Caki2 (cell line): ENCODE data around the gene CCL11. TPM values are rescaled to one million over a fixed set of nuclear protein-coding genes. Genes with fewer than 3 reads are reported as not detected.
A peak's percentile ranks its signal among the peaks of the same experiment; 100 is the strongest.

Source experiments
- DNase-seq: peaks from one replicate; pipeline ENCODE4 v3.0.0-alpha.2; 2015; ENCODE audit warnings: low read depth
- in situ Hi-C: cut with HindIII; loops from 2 replicates; pipeline ENCODE4 v1.10.0; 2016; ENCODE audit warnings: low sequenced_read_pairs, low pct_unique_long_range_greater_than_20kb, mixed read lengths
- total RNA-seq: library from RNA; depleted of rRNA; stranded (reverse); fragments of >200 nt; shearing (Covaris generic); gene quantifications from 2 replicates; pipeline ENCODE4 v1.2.3, GENCODE V29; 2014; ENCODE audit warnings: low replicate concordance

The CCL11 gene
- total RNA-seq, 1 experiment from 2014 or later: not detected

DNA sequence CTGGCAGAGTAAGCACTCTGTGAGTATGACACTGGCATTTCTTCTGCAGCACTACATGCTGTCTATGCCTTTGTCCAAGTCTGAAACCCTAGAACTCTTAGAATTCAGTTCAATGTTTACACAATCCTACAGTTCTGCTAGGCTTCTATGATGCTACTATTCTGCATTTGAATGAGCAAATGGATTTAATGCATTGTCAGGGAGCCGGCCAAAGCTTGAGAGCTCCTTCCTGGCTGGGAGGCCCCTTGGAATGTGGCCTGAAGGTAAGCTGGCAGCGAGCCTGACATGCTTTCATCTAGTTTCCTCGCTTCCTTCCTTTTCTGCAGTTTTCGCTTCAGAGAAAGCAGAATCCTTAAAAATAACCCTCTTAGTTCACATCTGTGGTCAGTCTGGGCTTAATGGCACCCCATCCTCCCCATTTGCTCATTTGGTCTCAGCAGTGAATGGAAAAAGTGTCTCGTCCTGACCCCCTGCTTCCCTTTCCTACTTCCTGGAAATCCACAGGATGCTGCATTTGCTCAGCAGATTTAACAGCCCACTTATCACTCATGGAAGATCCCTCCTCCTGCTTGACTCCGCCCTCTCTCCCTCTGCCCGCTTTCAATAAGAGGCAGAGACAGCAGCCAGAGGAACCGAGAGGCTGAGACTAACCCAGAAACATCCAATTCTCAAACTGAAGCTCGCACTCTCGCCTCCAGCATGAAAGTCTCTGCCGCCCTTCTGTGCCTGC lies 30.7 kb upstream of the CCL11 start, which contains the start of gene CCL2:
Gene CCL2 (plus strand): TSS at position 635 of the 730 bp plus-strand sequence. CDS start 65 bp downstream, at position 700.
- peak; percentile 74 for DNase-seq
- in situ Hi-C loops: no loop called here

DNA sequence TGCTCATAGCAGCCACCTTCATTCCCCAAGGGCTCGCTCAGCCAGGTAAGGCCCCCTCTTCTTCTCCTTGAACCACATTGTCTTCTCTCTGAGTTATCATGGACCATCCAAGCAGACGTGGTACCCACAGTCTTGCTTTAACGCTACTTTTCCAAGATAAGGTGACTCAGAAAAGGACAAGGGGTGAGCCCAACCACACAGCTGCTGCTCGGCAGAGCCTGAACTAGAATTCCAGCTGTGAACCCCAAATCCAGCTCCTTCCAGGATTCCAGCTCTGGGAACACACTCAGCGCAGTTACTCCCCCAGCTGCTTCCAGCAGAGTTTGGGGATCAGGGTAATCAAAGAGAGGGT lies 30.2 kb upstream of the CCL11 start:
- in situ Hi-C loops: no loop called here
- no peak for DNase-seq

DNA sequence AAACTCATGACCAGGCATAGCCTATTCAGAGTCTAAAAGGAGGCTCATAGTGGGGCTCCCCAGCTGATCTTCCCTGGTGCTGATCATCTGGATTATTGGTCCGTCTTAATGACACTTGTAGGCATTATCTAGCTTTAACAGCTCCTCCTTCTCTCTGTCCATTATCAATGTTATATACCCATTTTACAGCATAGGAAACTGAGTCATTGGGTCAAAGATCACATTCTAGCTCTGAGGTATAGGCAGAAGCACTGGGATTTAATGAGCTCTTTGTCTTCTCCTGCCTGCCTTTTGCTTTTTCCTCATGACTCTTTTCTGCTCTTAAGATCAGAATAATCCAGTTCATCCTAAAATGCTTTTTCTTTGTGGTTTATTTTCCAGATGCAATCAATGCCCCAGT lies 29.7 kb upstream of the CCL11 start:
- DNase-seq: no peak
- in situ Hi-C loops: no loop called here

DNA sequence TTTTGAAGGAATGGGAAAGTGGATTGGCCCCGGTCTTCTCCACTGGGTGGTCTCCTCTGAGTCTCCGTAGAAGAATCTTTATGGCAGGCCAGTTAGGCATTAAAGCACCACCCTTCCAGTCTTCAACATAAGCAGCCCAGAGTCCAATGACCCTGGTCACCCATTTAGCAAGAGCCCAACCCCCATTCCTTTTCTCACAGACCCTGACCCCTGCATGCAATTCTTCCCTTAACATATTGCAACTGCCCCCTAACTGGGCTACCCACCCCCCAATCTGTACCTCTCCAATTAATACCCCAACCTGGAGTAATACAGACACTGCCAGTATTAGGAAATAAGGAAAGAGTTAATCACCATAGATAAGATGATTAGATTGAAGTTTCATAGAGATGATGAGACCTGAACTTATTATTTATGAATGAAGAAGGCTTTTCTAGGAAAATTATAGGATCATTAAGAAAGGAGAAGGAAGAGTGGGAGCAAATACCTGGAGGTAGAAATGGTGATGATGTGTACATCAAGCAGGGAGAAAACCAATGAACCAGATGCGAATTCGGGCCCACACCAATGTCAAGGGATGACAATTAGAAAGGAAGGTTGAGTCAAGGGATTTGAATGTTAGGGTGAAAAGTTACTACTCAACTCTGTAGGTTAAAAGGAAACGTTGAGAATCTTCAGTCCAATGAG lies 28.1 kb upstream of the CCL11 start:
- no peak for DNase-seq

DNA sequence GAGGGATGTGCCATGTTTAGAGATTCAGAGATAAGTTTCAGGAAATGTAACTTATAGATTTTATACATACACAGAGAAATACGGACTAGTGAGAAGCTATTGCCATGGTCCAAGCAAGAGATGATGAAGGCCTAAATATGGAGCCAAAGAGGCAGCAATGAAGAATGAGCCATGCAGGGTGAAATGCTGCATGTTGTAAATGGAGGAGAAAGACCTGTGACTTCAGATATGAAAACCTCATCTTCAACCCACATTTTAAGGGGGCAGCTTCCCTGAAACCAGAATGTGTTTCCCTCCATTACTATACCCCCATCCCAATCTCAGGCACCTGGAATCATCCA lies 27.6 kb upstream of the CCL11 start:
- in situ Hi-C loops: no loop called here

More for the DNA sequence above, 28.1 kb upstream of the CCL11 start:
- in situ Hi-C loops: no loop called here

DNA sequence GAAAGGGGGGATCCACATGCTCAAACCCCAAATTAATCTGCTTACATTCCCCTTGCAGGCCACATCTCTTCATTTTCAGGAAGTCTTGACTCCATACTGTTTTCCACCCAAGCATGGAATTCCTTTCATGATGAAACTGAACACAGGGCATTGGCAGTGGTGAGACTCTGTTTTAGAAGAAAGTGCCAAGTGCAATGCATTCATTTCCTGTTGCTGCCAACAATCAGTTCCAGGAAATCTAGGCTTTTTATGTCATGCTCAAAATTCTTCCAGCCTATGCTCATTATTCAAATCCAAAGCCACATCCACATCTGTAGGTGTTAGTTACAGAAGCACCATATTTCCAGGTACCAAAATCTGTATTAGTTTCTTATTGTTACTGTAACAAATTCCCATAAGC lies 26.4 kb upstream of the CCL11 start:
- no peak for DNase-seq
- in situ Hi-C loops: no loop called here

More for the DNA sequence above, 27.6 kb upstream of the CCL11 start:
- no peak for DNase-seq

DNA sequence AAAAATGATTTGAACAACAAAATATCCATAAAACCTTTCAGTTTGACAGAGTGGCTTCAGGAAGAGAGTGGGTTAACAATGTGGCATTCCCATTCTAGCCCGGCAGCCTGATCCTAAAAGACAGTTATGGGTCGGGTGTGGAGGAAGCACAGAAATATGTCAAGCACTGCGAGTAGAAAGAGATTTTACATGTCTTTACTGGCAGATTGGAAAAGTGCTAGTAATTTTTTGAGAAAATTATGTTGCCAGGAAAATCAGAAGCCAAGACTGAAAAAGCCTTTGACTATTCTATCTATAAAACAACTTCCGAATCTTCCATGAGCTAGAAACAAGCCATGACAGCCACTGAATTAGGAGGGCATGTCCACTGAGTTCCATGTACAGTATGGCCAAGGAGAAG lies 24.7 kb upstream of the CCL11 start:
- DNase-seq: no peak
- in situ Hi-C loops: no loop called here

DNA sequence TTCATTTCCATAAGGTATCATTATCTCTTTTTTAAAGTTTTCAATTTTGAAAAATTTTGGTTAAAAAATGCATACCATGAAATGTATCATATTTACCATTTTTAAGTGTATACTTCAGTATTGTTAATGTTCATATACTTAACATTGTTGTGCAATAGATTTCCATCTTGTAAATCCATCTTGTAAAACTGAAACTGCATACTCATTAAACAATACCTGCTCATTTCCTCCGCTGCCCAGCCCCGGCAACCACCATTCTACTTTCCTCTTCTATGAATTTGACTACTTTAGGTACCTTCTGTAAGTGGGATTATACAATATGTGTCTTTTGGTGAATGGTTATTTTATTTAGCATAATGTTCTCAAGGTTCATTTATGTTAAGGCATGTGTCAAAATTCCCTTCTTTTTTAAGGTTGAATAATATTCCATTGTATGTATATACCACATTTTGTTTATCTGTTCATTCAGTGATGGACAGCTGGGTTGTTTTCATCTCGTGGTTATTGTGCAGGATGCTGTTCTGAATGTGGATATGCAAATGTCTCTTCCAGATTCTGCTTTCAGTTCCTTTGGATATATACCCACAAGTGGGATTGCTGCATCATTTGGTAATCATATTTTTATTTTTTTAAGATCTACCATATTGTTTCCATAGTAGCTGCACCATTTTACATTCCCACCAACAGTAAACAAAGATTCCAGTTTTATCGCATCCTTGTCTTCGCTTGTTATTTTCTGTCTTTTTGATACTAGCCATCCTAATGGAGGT lies 23.8 kb upstream of the CCL11 start:
- DNase-seq: no peak
- in situ Hi-C loops: no loop called here

DNA sequence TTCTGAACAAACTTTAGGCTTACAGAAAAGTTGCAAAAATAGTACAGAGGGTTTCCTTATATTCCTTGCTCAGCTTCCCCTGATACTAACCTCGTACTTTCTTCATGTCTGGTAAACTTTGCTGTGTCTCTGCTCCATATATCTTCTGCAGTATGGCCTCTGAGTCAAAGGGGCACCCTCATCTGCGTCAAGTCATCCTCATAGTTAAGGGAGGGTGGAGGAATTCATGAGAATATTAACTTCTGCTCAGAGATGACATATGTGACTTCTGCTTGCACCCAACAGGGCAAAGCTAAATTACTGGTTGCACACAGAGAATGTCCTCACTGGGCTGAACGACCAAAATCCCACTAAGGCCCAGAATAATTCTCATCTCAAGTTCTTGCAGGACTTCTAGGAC lies 19.8 kb upstream of the CCL11 start:
- no peak for DNase-seq
- in situ Hi-C loops: no loop called here

DNA sequence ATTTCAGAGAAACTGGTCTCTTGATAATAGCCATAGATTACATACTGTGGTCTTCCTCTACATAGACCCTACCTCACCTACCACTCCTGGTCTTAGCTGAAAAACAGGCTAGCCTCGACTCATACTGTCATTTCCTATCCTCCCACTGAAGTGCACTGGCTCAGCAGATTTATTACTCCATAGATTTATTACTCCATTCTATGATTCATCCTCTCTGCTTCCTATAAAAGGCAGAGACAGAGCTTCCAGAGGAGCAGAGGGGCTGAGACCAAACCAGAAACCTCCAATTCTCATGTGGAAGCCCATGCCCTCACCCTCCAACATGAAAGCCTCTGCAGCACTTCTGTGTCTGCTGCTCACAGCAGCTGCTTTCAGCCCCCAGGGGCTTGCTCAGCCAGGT lies 15.6 kb upstream of the CCL11 start, which contains the start of gene CCL7:
Gene CCL7 (plus strand): TSS at position 253 of the 400 bp plus-strand sequence. CDS start 70 bp downstream, at position 323.
- no peak for DNase-seq

DNA sequence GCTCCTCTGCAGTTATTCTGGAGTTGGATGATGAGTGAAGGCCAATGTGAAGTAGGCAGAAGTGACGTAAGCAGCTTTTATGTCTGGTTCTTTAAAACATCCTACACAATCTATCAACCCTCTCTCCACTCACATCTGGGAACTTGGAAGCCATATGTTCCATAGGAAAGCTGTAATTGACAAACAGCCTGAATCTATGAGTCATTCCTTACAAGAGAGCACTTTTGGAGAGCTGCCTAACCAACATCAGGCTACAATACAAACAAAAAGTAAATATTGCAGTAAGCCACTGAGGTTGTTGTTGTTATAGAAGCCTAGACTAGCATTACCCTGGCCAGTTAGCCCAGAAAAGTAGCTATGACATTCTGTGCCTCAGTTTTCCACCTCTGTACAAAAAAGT lies 9.7 kb upstream of the CCL11 start:
- in situ Hi-C loops: no loop called here
- no peak for DNase-seq

More for the DNA sequence above, 15.6 kb upstream of the CCL11 start, which contains the start of gene CCL7:
- in situ Hi-C loops: no loop called here

DNA sequence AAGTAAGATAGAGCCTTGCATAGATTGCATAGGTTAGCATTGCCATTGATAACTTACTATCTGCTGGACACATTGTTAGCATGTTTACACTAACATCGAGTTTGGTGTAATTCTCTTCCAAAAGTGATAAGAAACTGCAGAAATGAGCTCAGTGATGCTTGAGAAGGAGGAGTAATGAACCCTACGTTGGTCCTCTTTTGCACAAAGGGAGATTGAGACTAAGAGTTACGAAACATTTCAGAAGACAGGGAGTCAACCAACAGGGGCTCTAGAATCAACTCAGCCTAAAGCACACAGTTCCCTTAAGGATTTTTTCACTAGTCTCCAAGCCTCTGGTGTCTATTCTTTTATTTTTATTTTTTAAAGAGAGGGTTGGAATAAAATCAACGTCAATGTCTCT lies 8.7 kb upstream of the CCL11 start:
- in situ Hi-C loops: no loop called here
- no peak for DNase-seq

DNA sequence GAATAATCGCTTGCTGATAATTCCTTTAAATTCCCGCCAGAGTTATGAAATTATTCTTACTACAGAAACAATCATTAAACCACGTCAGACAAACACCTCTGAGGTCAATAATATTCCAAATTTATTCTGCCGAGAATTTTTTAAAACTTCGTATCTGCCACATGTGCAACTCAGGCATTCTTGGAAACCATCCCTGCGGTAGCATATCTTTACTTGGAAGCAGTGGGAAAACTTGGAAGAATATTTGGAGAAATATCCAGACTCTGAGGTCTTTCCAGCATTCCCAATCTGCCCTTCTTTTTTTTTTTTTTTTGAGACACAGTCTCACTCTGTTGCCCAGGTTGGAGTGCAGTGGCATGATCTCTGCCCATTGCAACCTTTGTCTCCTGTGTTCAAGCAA lies 2.0 kb upstream of the CCL11 start:
- DNase-seq: no peak
- in situ Hi-C loops: no loop called here

DNA sequence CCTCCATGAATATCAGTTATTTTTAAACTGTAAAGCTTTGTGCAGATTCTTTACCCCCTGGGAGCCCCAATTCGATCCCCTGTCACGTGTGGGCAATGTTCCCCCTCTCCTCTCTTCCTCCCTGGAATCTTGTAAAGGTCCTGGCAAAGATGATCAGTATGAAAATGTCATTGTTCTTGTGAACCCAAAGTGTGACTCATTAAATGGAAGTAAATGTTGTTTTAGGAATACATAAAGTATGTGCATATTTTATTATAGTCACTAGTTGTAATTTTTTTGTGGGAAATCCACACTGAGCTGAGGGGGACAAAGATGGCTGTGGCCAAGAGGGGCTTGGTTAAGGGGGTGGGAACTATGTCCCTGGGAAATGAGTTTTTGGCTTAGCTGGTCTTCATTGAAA lies 2.3 kb downstream of the CCL11 start:
- in situ Hi-C loops: no loop called here
- no peak for DNase-seq

DNA sequence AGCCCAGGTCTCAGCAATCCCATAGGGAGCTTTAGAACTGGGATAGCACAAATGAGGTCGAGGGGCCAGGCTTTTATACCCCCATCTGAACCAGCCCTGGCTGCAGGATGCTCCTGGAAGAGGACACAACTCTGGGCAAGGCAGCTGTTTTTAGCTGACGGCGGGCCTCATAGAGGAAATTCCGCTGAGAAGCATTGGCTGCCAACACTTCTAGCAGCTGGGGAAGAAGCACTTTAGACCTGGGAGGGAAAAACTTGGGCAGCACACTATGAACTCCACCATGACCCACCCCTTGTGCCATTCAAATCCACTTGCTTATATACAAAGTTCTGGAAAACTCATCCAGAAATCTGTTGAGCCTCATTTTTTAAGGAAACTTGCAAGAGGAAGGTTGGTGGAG lies 5.0 kb downstream of the CCL11 start:
- in situ Hi-C loops: no loop called here
- no peak for DNase-seq

DNA sequence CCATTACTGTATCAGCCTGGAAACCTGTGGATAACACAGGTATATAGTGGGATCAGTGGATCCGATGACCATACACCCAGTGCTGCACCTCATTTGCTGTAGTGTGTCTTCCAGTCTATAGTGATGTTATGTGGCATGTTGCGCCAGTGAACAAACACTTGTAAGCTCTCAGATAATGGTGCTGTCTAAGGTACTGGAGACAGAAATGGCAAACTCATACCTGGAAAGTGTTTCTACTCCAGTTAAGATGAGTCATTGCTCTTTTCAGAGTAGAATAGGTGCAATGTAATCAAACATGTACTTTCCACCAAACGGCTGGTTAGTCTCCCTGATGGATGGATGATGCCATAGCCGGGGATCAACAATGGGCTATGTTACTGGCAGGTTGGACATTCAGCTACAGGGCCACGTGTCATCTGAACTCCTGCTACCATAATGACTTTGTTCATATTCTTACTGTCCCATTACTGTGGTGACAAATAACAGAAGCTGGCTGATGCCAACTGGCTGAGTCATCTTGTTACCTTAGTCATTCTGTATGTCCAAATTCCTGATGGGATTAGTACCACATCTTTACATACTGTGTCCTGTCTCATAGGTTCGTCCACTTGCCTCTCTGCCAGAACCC lies 6.3 kb downstream of the CCL11 start:
- in situ Hi-C loops: no loop called here
- DNase-seq: peak; percentile 90

DNA sequence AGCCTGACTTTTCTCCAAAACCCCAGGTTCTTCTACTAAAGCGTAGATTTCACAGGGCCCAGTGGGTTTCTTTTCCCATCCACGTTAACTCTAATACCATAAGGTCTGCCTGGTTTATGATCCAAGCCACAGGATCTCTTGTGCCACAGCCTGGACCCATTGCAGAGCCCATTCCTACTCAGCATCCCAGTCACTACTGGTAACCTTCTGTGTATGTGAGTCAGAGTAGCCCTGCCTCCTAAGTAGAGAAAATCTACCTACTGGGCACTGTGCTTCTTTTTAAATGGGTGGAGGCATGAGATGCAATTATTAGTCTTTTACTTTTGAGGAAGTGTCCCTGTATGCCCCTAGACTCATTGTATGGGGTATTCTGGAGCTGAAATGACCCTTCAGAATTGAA lies 13.5 kb downstream of the CCL11 start:
- DNase-seq: no peak
- in situ Hi-C loops: no loop called here

DNA sequence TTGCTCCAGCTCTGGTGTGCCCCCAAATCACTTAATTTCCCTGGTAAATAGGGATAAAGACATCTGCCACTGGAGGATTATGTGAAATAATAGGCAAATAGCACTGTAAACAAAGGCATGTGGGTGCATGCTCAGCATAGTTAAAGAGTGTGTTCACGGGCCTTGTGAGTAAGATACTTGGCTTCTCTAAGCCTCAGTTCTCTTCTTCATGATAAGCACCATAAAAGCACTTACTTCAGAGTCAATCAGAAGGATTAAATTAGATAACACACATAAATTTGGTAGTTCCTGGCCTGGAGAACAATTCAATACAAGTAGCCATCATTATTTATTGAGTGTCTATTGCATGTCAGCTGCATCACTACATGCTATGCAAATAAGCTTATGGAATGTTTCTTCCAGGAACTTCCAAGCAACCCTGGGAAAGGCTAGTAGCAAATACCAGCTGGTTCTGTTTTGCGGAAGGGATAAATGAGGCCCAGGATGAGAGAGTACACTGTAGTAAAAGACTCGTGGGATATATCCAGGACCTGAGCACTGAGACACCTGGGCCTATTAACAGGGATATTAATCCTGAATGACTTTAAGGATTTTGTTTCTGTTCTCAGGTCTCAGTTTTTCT lies 14.5 kb downstream of the CCL11 start:
- no peak for DNase-seq
- in situ Hi-C loops: no loop called here
